ENCODE measurements around the gene NT5C1A. TPM values are rescaled to one million over a fixed set of nuclear protein-coding genes. Genes with fewer than 3 reads are reported as not detected.

Gene NT5C1A
- total RNA-seq, 1 experiment from 2014 or later = not detected

- H3K9me3 ChIP-seq (ENCODE audit: low read depth, low read length, poor library complexity, severe bottlenecking) = no peaks in the 10 kb centered on the region
- no peak for TF ChIP-seq CTCF (conservative IDR thresholded peaks at IDR 0.05; ENCODE audit: low read depth, low read length)
- TF ChIP-seq EZH2 (IDR thresholded peaks at IDR 0.05; ENCODE audit: borderline replicate concordance, low read depth, low read length, poor library complexity, severe bottlenecking) = no peak
- no peaks in the 10 kb centered on the region for H3K36me3 ChIP-seq (ENCODE audit: insufficient read depth, low read length, poor library complexity, severe bottlenecking)
- H3K4me3 ChIP-seq (ENCODE audit: low read depth, low read length, poor library complexity, severe bottlenecking) = no peak overlapping the region
- no peak overlapping the region for H3K27ac ChIP-seq (ENCODE audit: low read depth, low read length, poor library complexity, severe bottlenecking)
- no peaks in the 10 kb centered on the region for H3K27me3 ChIP-seq (replicated peaks; ENCODE audit: insufficient read depth, low read depth, low read length, poor library complexity)
- intact Hi-C loops (cut with micrococcal nuclease; ENCODE audit: unreplicated experiment) = no loop called here
- no peak for DNase-seq (ENCODE audit: low spot score)
- ChIA-PET POLR2A (ENCODE audit: low non-redundant PET) (no interaction called here), CTCF (interaction anchor here (1.2 to 1.8 kb wide), 2 partner anchors 10 to 41 kb away, joined by 5 to 6 read pairs; no protein-coding TSS in a partner anchor)
- peaks cover 10% of the 10 kb centered on the region for H3K4me1 ChIP-seq (ENCODE audit: insufficient read depth, low read length, poor library complexity, severe bottlenecking)
- no TSS peak for BruUV-seq (replicated peaks)
These were observed 24.7 kb downstream of the NT5C1A start for GRCh38 chr1:39647247-39647646.

- Histone ChIP-seq H3K9me3 (ENCODE audit: low read depth, low read length, poor library complexity, severe bottlenecking) (no peaks in the 10 kb centered on the region), H3K36me3 (ENCODE audit: insufficient read depth, low read length, poor library complexity, severe bottlenecking) (no peaks in the 10 kb centered on the region), H3K4me3 (ENCODE audit: low read depth, low read length, poor library complexity, severe bottlenecking) (no peak overlapping the region), H3K4me1 (ENCODE audit: insufficient read depth, low read length, poor library complexity, severe bottlenecking) (peaks cover 10% of the 10 kb centered on the region), H3K27ac (ENCODE audit: low read depth, low read length, poor library complexity, severe bottlenecking) (no peak overlapping the region), H3K27me3 (replicated peaks; ENCODE audit: insufficient read depth, low read depth, low read length, poor library complexity) (no peaks in the 10 kb centered on the region)
- BruUV-seq (replicated peaks) = no TSS peak
- CTCF ChIA-PET = interaction anchor here (1.2 to 1.8 kb wide), 2 partner anchors 11 to 40 kb away, joined by 5 to 6 read pairs; no protein-coding TSS in a partner anchor
- peak; percentile 70 for DNase-seq (ENCODE audit: low spot score)
- intact Hi-C loops (cut with micrococcal nuclease; ENCODE audit: unreplicated experiment) = no loop called here
- POLR2A ChIA-PET (ENCODE audit: low non-redundant PET) = interaction anchor here (0.5 kb wide), 1 partner anchor 84 kb away, joined by 3 read pairs; no protein-coding TSS in a partner anchor
- TF ChIP-seq EZH2 (IDR thresholded peaks at IDR 0.05; ENCODE audit: borderline replicate concordance, low read depth, low read length, poor library complexity, severe bottlenecking) (no peak), CTCF (conservative IDR thresholded peaks at IDR 0.05; ENCODE audit: low read depth, low read length) (0 out of 2 replicates have a peak, but pooled peaks have one; percentile 12)
These were observed 25.4 kb downstream of the NT5C1A start for GRCh38 chr1:39646232-39647081.

- BruUV-seq (replicated peaks) = no TSS peak
- TF ChIP-seq EZH2 (IDR thresholded peaks at IDR 0.05; ENCODE audit: borderline replicate concordance, low read depth, low read length, poor library complexity, severe bottlenecking) = no peak
- no peak for TF ChIP-seq CTCF (conservative IDR thresholded peaks at IDR 0.05; ENCODE audit: low read depth, low read length)
- intact Hi-C loops (cut with micrococcal nuclease; ENCODE audit: unreplicated experiment) = no loop called here
- DNase-seq (ENCODE audit: low spot score) = no peak
- Histone ChIP-seq H3K27me3 (replicated peaks; ENCODE audit: insufficient read depth, low read depth, low read length, poor library complexity) (no peaks in the 10 kb centered on the region), H3K27ac (ENCODE audit: low read depth, low read length, poor library complexity, severe bottlenecking) (no peak overlapping the region), H3K4me1 (ENCODE audit: insufficient read depth, low read length, poor library complexity, severe bottlenecking) (peaks cover 10% of the 10 kb centered on the region), H3K9me3 (ENCODE audit: low read depth, low read length, poor library complexity, severe bottlenecking) (no peaks in the 10 kb centered on the region), H3K4me3 (ENCODE audit: low read depth, low read length, poor library complexity, severe bottlenecking) (no peak overlapping the region), H3K36me3 (ENCODE audit: insufficient read depth, low read length, poor library complexity, severe bottlenecking) (no peaks in the 10 kb centered on the region)
- ChIA-PET CTCF (no interaction called here), POLR2A (ENCODE audit: low non-redundant PET) (interaction anchor here (0.5 kb wide), 1 partner anchor 85 kb away, joined by 3 read pairs; no protein-coding TSS in a partner anchor)
These were observed 26.4 kb downstream of the NT5C1A start for GRCh38 chr1:39645411-39646043.

All from A673 (cell line).